ENCODE data around the gene KLHDC4. TPM values are rescaled to one million over a fixed set of nuclear protein-coding genes. Genes with fewer than 3 reads are reported as not detected.

The KLHDC4 gene
- total and polyA plus RNA-seq, 2 experiments from 2014 or later: 23.0 to 41.1 TPM

DNA sequence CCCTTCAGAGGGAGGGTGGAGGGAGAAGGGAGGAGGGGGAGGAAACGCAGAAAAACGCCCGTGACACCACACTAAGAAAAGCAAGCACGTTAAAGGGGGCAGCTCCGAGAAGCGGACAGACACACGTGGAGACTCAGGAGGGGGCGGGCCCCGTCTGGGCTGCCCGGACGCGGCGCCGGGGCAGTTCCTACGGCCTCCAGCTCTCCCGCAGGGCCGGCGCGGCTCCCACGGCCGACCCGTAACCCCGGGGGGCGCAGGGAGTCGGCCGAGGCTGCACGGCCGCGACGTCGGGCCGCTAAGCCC lies 362 bp downstream of the KLHDC4 start:
- H3K27ac ChIP-seq (ENCODE audit: low read depth): peak overlapping the region; percentile 67; the same call in 1 of the 2 replicates
- peak overlapping the region; percentile 100 for H3K4me3 Mint-ChIP-seq

More for the DNA sequence above, 362 bp downstream of the KLHDC4 start:
- H3K9me2 ChIP-seq (ENCODE audit: insufficient read depth): no peaks in the 10 kb centered on the region
- Mint-ChIP-seq H3K4me1 (peaks cover 6% of the 10 kb centered on the region; the same call in 2 of the 3 replicates), H3K27me3 (ENCODE audit: insufficient read depth, low read depth, poor library complexity) (peaks cover 5% of the 10 kb centered on the region), H3K27ac (peak overlapping the region; percentile 99), H3K36me3 (ENCODE audit: low read depth) (peaks cover 42% of the 10 kb centered on the region), H3K9me3 (peaks cover 2% of the 10 kb centered on the region; the same call in 1 of the 3 replicates)
- H4K20me1 ChIP-seq (replicated peaks; ENCODE audit: insufficient read depth): peaks cover 29% of the 10 kb centered on the region
- no peaks in the 10 kb centered on the region for H3K27me3 ChIP-seq (ENCODE audit: insufficient read depth)
- DNase-seq (ENCODE audit: low spot score) (peak; percentile 16), ATAC-seq (peak; percentile 56)
- H2AFZ ChIP-seq: peak overlapping the region; percentile 63
- peak overlapping the region; percentile 97 for H3K4me3 ChIP-seq
- TF ChIP-seq STAT1 (IDR thresholded peaks at IDR 0.05; ENCODE audit: unreplicated experiment) (no peak), JUNB (IDR thresholded peaks at IDR 0.05; ENCODE audit: unreplicated experiment) (no peak), ZNF114 (CRISPR knock-in tag; IDR thresholded peaks at IDR 0.05) (no peak), POLR2AphosphoS5 (IDR thresholded peaks at IDR 0.05; ENCODE audit: low read depth) (no peak), EZH2phosphoT487 (IDR thresholded peaks at IDR 0.05; ENCODE audit: unreplicated experiment) (no peak), EZH2 (IDR thresholded peaks at IDR 0.05; ENCODE audit: low read depth, unreplicated experiment) (no peak), NANOG (IDR thresholded peaks at IDR 0.05; ENCODE audit: borderline replicate concordance) (no peak)
- TF ChIP-seq, protein P1, sequence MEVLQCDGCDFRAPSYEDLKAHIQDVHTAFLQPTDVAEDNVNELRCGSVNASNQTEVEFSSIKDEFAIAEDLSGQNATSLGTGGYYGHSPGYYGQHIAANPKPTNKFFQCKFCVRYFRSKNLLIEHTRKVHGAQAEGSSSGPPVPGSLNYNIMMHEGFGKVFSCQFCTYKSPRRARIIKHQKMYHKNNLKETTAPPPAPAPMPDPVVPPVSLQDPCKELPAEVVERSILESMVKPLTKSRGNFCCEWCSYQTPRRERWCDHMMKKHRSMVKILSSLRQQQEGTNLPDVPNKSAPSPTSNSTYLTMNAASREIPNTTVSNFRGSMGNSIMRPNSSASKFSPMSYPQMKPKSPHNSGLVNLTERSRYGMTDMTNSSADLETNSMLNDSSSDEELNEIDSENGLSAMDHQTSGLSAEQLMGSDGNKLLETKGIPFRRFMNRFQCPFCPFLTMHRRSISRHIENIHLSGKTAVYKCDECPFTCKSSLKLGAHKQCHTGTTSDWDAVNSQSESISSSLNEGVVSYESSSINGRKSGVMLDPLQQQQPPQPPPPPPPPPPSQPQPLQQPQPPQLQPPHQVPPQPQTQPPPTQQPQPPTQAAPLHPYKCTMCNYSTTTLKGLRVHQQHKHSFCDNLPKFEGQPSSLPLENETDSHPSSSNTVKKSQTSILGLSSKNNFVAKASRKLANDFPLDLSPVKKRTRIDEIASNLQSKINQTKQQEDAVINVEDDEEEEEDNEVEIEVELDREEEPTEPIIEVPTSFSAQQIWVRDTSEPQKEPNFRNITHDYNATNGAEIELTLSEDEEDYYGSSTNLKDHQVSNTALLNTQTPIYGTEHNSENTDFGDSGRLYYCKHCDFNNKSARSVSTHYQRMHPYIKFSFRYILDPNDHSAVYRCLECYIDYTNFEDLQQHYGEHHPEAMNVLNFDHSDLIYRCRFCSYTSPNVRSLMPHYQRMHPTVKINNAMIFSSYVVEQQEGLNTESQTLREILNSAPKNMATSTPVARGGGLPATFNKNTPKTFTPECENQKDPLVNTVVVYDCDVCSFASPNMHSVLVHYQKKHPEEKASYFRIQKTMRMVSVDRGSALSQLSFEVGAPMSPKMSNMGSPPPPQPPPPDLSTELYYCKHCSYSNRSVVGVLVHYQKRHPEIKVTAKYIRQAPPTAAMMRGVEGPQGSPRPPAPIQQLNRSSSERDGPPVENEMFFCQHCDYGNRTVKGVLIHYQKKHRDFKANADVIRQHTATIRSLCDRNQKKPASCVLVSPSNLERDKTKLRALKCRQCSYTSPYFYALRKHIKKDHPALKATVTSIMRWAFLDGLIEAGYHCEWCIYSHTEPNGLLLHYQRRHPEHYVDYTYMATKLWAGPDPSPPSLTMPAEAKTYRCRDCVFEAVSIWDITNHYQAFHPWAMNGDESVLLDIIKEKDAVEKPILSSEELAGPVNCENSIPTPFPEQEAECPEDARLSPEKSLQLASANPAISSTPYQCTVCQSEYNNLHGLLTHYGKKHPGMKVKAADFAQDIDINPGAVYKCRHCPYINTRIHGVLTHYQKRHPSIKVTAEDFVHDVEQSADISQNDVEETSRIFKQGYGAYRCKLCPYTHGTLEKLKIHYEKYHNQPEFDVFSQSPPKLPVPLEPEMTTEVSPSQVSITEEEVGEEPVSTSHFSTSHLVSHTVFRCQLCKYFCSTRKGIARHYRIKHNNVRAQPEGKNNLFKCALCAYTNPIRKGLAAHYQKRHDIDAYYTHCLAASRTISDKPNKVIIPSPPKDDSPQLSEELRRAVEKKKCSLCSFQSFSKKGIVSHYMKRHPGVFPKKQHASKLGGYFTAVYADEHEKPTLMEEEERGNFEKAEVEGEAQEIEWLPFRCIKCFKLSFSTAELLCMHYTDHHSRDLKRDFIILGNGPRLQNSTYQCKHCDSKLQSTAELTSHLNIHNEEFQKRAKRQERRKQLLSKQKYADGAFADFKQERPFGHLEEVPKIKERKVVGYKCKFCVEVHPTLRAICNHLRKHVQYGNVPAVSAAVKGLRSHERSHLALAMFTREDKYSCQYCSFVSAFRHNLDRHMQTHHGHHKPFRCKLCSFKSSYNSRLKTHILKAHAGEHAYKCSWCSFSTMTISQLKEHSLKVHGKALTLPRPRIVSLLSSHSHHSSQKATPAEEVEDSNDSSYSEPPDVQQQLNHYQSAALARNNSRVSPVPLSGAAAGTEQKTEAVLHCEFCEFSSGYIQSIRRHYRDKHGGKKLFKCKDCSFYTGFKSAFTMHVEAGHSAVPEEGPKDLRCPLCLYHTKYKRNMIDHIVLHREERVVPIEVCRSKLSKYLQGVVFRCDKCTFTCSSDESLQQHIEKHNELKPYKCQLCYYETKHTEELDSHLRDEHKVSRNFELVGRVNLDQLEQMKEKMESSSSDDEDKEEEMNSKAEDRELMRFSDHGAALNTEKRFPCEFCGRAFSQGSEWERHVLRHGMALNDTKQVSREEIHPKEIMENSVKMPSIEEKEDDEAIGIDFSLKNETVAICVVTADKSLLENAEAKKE (CRISPR knock-in tag; IDR thresholded peaks at IDR 0.05): no peak
- TF ChIP-seq, protein P2, sequence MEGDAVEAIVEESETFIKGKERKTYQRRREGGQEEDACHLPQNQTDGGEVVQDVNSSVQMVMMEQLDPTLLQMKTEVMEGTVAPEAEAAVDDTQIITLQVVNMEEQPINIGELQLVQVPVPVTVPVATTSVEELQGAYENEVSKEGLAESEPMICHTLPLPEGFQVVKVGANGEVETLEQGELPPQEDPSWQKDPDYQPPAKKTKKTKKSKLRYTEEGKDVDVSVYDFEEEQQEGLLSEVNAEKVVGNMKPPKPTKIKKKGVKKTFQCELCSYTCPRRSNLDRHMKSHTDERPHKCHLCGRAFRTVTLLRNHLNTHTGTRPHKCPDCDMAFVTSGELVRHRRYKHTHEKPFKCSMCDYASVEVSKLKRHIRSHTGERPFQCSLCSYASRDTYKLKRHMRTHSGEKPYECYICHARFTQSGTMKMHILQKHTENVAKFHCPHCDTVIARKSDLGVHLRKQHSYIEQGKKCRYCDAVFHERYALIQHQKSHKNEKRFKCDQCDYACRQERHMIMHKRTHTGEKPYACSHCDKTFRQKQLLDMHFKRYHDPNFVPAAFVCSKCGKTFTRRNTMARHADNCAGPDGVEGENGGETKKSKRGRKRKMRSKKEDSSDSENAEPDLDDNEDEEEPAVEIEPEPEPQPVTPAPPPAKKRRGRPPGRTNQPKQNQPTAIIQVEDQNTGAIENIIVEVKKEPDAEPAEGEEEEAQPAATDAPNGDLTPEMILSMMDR (conservative IDR thresholded peaks at IDR 0.05; ENCODE audit: low read depth in 2 of 2): no peak
- TF ChIP-seq, protein P3, sequence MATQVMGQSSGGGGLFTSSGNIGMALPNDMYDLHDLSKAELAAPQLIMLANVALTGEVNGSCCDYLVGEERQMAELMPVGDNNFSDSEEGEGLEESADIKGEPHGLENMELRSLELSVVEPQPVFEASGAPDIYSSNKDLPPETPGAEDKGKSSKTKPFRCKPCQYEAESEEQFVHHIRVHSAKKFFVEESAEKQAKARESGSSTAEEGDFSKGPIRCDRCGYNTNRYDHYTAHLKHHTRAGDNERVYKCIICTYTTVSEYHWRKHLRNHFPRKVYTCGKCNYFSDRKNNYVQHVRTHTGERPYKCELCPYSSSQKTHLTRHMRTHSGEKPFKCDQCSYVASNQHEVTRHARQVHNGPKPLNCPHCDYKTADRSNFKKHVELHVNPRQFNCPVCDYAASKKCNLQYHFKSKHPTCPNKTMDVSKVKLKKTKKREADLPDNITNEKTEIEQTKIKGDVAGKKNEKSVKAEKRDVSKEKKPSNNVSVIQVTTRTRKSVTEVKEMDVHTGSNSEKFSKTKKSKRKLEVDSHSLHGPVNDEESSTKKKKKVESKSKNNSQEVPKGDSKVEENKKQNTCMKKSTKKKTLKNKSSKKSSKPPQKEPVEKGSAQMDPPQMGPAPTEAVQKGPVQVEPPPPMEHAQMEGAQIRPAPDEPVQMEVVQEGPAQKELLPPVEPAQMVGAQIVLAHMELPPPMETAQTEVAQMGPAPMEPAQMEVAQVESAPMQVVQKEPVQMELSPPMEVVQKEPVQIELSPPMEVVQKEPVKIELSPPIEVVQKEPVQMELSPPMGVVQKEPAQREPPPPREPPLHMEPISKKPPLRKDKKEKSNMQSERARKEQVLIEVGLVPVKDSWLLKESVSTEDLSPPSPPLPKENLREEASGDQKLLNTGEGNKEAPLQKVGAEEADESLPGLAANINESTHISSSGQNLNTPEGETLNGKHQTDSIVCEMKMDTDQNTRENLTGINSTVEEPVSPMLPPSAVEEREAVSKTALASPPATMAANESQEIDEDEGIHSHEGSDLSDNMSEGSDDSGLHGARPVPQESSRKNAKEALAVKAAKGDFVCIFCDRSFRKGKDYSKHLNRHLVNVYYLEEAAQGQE (IDR thresholded peaks at IDR 0.05; ENCODE audit: unreplicated experiment): no peak
- H3K79me2 ChIP-seq (replicated peaks; ENCODE audit: insufficient read depth): peaks cover 57% of the 10 kb centered on the region
- H3K4me2 ChIP-seq: peak overlapping the region; percentile 98
- H3F3A ChIP-seq (replicated peaks; ENCODE audit: low read depth): 0 out of 2 replicates have a peak, but pooled peaks cover 16% of the 10 kb centered on the region
- H3K36me3 ChIP-seq (ENCODE audit: insufficient read depth): peaks cover 10% of the 10 kb centered on the region
- H3K4me1 ChIP-seq (ENCODE audit: insufficient read depth): peaks cover 5% of the 10 kb centered on the region

Data from GM23338 (cell line).